Measurements from ENCODE around the gene MED12L.

MED12L gene

DNA sequence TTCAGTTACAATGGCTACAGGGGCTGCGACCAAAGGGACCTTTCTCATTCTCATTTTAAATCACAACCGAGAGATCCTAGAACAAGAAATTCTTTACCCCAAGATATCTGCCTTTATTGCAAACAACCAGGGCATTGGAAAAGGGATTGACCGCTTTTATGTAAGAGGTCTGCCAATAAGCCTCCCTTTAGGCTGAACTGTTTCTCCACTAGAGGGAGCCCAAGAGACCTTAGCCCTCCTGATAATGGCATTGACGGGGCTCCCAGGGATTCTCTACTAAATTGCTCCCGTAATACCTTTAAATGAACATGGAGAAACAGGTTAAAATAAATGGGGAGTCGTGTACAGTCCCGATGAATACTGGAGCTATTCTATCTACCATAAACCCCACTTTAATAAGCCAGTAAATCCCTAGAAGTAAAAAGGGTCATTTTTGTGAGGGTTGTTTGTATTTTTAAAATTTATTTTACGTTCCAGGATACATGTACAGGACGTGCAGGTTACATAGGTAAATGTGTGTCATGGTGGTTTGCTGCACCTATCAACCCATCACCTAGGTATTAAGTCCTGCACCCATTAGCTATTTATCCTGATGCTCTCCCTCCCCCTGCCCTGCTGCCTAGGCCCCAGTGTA lies 382.9 kb downstream of the MED12L start:
- Histone ChIP-seq H3K9me2 (replicated peaks; ENCODE audit: insufficient read depth, low read length) (no peaks in the 10 kb centered on the region), H3K79me2 (ENCODE audit: low read length) (no peaks in the 10 kb centered on the region), H3F3A (ENCODE audit: insufficient read depth, low read length) (no peaks in the 10 kb centered on the region), H3K36me3 (replicated peaks; ENCODE audit: insufficient read depth, low read length) (no peaks in the 10 kb centered on the region), H2AFZ (ENCODE audit: low read length) (no peak overlapping the region), H3K9me3 (replicated peaks; ENCODE audit: insufficient read depth, low read length) (no peaks in the 10 kb centered on the region), H3K4me2 (ENCODE audit: low read depth, low read length) (no peak overlapping the region), H3K4me3 (ENCODE audit: low read length) (no peak overlapping the region), H3K27me3 (replicated peaks; ENCODE audit: insufficient read depth, low read length) (no peaks in the 10 kb centered on the region), H4K20me1 (ENCODE audit: insufficient read depth, low read length) (no peaks in the 10 kb centered on the region), H3K9ac (ENCODE audit: low read length) (no peak overlapping the region), H3K27ac (ENCODE audit: low read length) (no peak overlapping the region), H3K4me1 (ENCODE audit: low read length) (no peaks in the 10 kb centered on the region)
- TF ChIP-seq EZH2phosphoT487 (IDR thresholded peaks at IDR 0.05; ENCODE audit: low read length) (no peak), EZH2 (optimal IDR thresholded peaks at IDR 0.05; ENCODE audit: low read depth, low read length) (no peak)
- TF ChIP-seq, protein P1, sequence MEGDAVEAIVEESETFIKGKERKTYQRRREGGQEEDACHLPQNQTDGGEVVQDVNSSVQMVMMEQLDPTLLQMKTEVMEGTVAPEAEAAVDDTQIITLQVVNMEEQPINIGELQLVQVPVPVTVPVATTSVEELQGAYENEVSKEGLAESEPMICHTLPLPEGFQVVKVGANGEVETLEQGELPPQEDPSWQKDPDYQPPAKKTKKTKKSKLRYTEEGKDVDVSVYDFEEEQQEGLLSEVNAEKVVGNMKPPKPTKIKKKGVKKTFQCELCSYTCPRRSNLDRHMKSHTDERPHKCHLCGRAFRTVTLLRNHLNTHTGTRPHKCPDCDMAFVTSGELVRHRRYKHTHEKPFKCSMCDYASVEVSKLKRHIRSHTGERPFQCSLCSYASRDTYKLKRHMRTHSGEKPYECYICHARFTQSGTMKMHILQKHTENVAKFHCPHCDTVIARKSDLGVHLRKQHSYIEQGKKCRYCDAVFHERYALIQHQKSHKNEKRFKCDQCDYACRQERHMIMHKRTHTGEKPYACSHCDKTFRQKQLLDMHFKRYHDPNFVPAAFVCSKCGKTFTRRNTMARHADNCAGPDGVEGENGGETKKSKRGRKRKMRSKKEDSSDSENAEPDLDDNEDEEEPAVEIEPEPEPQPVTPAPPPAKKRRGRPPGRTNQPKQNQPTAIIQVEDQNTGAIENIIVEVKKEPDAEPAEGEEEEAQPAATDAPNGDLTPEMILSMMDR (IDR thresholded peaks at IDR 0.05; ENCODE audit: low read length), result peak; percentile 87
- peak; percentile 62 for DNase-seq

DNA sequence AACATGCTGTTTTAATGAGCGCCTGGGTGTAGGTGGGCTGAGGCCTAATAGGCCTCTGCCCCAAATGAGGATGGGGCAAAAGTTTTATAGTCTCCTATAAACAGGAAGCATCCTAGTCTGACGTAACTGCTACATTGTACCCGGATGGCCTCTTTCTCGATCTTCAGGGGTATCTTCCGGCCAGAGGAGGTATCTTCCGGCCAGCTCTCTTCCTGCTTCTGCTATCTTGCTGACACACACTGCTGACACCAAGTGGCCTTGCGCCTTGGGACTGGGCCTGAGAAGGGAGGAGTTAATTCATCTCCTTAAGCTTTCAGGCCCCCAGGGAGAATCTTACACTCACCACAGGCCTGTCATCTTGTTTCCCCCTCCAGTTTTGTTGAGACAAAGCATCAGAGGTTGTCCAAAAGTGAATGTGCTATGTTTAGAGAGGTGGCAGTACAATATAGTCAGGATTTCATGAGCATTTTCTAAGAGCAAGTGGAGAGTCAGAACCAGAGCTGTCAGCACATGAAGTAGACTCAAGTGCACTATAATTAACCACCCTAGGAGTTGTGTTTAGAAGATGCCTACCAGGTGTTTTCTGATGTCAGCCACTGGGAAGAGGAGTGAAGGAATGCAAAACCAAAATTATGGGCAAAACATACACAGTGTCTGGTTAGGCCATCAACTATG lies 391.0 kb downstream of the MED12L start:
- no peak overlapping the region for H3K4me3 ChIP-seq (ENCODE audit: low read length)
- H3K79me2 ChIP-seq (ENCODE audit: low read length), result no peaks in the 10 kb centered on the region
- no peak overlapping the region for H3K27ac ChIP-seq (ENCODE audit: low read length)
- H3K9me2 ChIP-seq (replicated peaks; ENCODE audit: insufficient read depth, low read length), result no peaks in the 10 kb centered on the region
- H3K4me2 ChIP-seq (ENCODE audit: low read depth, low read length), result no peak overlapping the region
- no peaks in the 10 kb centered on the region for H3K4me1 ChIP-seq (ENCODE audit: low read length)
- no peaks in the 10 kb centered on the region for H3K27me3 ChIP-seq (replicated peaks; ENCODE audit: insufficient read depth, low read length)
- no peaks in the 10 kb centered on the region for H4K20me1 ChIP-seq (ENCODE audit: insufficient read depth, low read length)
- DNase-seq, result no peak
- H3K9ac ChIP-seq (ENCODE audit: low read length), result no peak overlapping the region
- no peak overlapping the region for H2AFZ ChIP-seq (ENCODE audit: low read length)
- no peaks in the 10 kb centered on the region for H3F3A ChIP-seq (ENCODE audit: insufficient read depth, low read length)
- no peak for TF ChIP-seq EZH2phosphoT487 (IDR thresholded peaks at IDR 0.05; ENCODE audit: low read length)
- TF ChIP-seq, protein P1 (IDR thresholded peaks at IDR 0.05; ENCODE audit: low read length), result no peak
- TF ChIP-seq EZH2 (optimal IDR thresholded peaks at IDR 0.05; ENCODE audit: low read depth, low read length), result no peak
- no peaks in the 10 kb centered on the region for H3K36me3 ChIP-seq (replicated peaks; ENCODE audit: insufficient read depth, low read length)
- no peaks in the 10 kb centered on the region for H3K9me3 ChIP-seq (replicated peaks; ENCODE audit: insufficient read depth, low read length)

DNA sequence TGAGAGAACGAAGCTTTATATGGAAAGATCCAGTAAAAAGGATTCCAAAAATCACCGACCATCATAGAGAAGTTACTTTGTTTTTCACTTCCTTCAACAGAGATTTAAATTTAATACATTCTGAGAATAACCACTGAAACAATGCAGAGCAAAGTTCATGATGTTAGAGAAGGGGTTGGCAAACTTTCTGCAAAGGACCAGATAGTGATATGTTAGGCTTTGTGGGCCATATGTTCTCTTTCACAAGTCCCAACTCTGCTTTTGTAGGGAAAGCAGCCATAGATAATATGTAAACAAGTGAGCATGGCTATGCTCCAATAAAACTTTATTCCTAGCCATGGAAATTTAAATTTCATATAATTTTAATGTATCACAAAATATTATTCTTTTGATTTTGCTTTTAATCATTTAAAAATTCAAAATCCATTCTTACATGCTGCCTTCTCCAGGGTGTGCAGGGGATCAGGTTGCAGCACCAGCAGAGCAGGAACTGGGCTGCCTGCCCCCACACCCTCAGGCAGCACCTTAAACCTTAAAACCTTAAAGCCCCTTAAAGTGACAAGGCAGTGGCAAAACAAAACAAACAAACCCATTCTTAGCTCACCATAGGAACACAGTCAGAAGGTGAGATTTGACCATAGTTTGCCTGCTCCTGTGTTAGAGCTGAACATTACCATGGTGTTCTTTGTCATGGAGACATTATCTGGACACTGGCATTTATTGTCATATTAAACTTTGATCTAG lies 392.3 kb downstream of the MED12L start:
- DNase-seq, result no peak

More for the DNA sequence above, 392.3 kb downstream of the MED12L start:
- Histone ChIP-seq H3K4me3 (ENCODE audit: low read length) (no peak overlapping the region), H3K27me3 (replicated peaks; ENCODE audit: insufficient read depth, low read length) (no peaks in the 10 kb centered on the region), H3K4me1 (ENCODE audit: low read length) (no peaks in the 10 kb centered on the region), H4K20me1 (ENCODE audit: insufficient read depth, low read length) (no peaks in the 10 kb centered on the region), H3K9me2 (replicated peaks; ENCODE audit: insufficient read depth, low read length) (no peaks in the 10 kb centered on the region), H3K36me3 (replicated peaks; ENCODE audit: insufficient read depth, low read length) (no peaks in the 10 kb centered on the region), H3K9ac (ENCODE audit: low read length) (no peak overlapping the region), H3K27ac (ENCODE audit: low read length) (no peak overlapping the region), H3F3A (ENCODE audit: insufficient read depth, low read length) (no peaks in the 10 kb centered on the region), H2AFZ (ENCODE audit: low read length) (no peak overlapping the region), H3K4me2 (ENCODE audit: low read depth, low read length) (no peak overlapping the region), H3K9me3 (replicated peaks; ENCODE audit: insufficient read depth, low read length) (no peaks in the 10 kb centered on the region), H3K79me2 (ENCODE audit: low read length) (no peaks in the 10 kb centered on the region)
- TF ChIP-seq EZH2phosphoT487 (IDR thresholded peaks at IDR 0.05; ENCODE audit: low read length) (no peak), EZH2 (optimal IDR thresholded peaks at IDR 0.05; ENCODE audit: low read depth, low read length) (no peak)
- TF ChIP-seq, protein P1 (IDR thresholded peaks at IDR 0.05; ENCODE audit: low read length), result no peak
